Measurements from ENCODE around the gene SMC2.

The SMC2 gene

DNA sequence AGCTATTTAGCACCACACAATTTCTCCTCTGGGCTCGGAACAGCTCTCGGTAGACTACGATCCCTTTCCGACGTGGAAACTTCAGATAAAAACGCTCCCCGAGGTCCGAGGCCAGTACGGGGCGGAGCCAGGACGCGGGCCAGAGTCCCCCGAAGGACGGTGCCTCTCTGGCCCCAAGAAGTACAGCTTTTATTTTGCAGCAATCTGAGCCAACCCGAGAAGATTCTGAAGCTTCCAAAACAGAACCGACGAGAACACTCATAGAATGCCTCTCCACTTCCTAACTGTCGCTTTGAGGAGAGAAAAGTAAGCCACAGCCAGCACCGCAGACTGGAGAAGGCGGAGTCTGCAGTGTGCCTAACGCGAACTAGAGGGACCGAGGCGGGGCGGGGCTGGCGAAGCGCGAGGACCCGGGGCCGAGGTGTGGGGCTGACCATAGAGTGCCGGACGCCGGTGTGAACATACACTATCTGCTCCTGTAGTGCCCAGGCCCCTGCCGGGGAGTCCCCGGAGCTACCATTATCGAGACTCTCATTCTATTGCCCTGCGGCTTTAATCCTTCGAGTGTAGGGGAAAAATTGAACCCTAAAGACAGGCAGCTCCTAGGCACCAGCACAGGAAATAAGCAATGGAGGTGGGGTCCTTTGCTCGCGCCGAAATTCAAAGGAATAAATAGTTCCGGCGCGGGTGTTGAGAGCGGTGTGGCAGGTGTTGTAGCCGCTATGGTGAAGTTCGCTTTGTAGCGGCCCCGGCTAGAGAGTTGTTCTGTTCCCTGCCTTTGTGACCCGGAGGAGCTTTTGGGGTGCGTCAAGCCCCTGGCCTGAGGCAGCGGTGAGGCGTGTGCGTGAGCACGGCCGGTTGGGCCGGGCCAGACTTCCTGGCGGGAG lies at the start of gene SMC2:
TSS of gene SMC2 (plus strand) at position 663 of the 887 bp plus-strand sequence. CDS start 1,076 bp downstream, outside the sequence.
- TF ChIP-seq ZNF274 (IDR thresholded peaks at IDR 0.05; ENCODE audit: low read depth, low read length), result no peak
- peak within 1 kb of the TSS; percentile 81 for H3K4me3 ChIP-seq (ENCODE audit: low read length)

GRCh38 chr9:104068546-104068945 lies 25.6 kb upstream of the SMC2 start:
- no peak for TF ChIP-seq ZNF274 (IDR thresholded peaks at IDR 0.05; ENCODE audit: low read depth, low read length)
- H3K4me3 ChIP-seq (ENCODE audit: low read length), result no peak overlapping the region

GRCh38 chr9:104069288-104069687 lies 24.8 kb upstream of the SMC2 start:
- no peak overlapping the region for H3K4me3 ChIP-seq (ENCODE audit: low read length)
- TF ChIP-seq ZNF274 (IDR thresholded peaks at IDR 0.05; ENCODE audit: low read depth, low read length), result no peak

- no peak for TF ChIP-seq ZNF274 (IDR thresholded peaks at IDR 0.05; ENCODE audit: low read depth, low read length)
- no peak overlapping the region for H3K4me3 ChIP-seq (ENCODE audit: low read length)
Observed at GRCh38 chr9:104071589-104071988, 22.5 kb upstream of the SMC2 start.

DNA sequence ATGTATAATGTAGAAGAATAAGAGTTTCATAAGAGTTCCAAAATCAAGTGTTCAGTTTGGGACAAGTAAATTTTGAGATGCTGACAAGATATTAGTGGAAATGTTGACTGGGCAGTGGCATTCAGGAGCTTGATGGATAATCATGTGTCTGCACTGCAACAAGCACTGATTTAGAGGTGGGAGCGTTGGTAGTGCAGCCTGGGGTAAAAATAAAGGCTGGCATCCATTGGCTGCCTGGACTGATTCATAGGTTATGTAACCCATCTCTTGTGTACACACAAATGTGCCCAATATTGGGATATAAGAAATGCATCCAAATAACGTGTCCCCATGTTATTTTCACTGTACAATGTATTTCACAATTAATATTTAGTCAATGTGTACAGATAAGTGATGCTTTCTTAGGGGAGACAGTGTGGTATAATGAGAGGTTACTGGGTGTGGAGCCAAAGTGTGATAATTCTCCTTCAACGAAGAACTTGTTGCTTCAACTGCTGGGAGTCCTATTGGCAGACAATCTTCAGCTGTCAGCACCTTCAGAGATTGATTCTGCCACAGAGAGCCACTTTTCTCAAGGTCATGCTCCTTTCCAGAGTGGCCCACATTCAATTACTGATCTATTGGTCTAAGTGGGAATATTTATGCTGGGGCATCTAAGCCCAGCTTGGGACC lies 20.9 kb upstream of the SMC2 start:
- no peak for TF ChIP-seq ZNF274 (IDR thresholded peaks at IDR 0.05; ENCODE audit: low read depth, low read length)
- no peak overlapping the region for H3K4me3 ChIP-seq (ENCODE audit: low read length)

- TF ChIP-seq ZNF274 (IDR thresholded peaks at IDR 0.05; ENCODE audit: low read depth, low read length), result no peak
- H3K4me3 ChIP-seq (ENCODE audit: low read length), result no peak overlapping the region
Observed at GRCh38 chr9:104073770-104074133, 20.4 kb upstream of the SMC2 start.

DNA sequence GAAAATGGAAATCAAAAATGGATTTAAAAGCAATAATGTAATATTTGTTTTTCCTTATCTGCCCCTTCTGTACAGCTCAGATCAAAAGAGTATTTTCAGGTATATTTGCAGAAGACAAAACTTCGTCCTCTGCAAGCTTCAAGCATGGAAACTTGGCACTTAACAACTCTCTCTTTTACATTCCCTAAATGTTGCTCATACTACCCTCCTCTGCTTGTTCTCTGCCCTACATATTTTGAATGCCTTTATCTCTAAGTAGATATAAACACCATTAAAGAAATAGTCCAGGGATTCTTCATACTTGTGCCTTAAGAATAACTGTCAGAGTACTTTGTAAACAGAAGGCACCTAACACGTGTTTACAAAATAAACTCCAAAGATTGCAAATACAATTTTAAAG lies 19.2 kb upstream of the SMC2 start:
- H3K4me3 ChIP-seq (ENCODE audit: low read length), result no peak overlapping the region
- TF ChIP-seq ZNF274 (IDR thresholded peaks at IDR 0.05; ENCODE audit: low read depth, low read length), result no peak

GRCh38 chr9:104075801-104076753 lies 18.0 kb upstream of the SMC2 start:
- no peak for TF ChIP-seq ZNF274 (IDR thresholded peaks at IDR 0.05; ENCODE audit: low read depth, low read length)
- no peak overlapping the region for H3K4me3 ChIP-seq (ENCODE audit: low read length)

GRCh38 chr9:104078596-104078995 lies 15.5 kb upstream of the SMC2 start:
- no peak for TF ChIP-seq ZNF274 (IDR thresholded peaks at IDR 0.05; ENCODE audit: low read depth, low read length)
- H3K4me3 ChIP-seq (ENCODE audit: low read length), result no peak overlapping the region

DNA sequence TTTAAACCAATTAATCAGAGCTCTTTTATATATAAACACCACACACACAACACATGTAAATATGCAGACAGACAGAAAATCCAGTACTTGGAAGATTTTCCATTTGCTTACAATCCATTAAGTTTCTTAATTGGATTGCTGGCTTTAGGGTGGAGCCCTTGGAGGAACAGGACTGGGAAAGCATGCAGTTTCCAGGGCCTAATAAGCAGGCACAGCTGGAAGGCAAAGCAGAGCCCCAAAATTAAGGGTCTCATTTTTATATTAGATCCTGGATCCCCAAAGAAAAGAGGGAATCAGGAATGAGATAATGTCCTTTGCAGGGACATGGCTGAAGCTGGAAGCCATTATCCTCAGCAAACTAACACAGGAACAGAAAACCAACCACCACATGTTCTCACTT lies 13.1 kb upstream of the SMC2 start:
- no peak for TF ChIP-seq ZNF274 (IDR thresholded peaks at IDR 0.05; ENCODE audit: low read depth, low read length)
- H3K4me3 ChIP-seq (ENCODE audit: low read length), result no peak overlapping the region

- TF ChIP-seq ZNF274 (IDR thresholded peaks at IDR 0.05; ENCODE audit: low read depth, low read length), result no peak
- H3K4me3 ChIP-seq (ENCODE audit: low read length), result no peak overlapping the region
Observed at GRCh38 chr9:104082168-104082567, 11.9 kb upstream of the SMC2 start.

DNA sequence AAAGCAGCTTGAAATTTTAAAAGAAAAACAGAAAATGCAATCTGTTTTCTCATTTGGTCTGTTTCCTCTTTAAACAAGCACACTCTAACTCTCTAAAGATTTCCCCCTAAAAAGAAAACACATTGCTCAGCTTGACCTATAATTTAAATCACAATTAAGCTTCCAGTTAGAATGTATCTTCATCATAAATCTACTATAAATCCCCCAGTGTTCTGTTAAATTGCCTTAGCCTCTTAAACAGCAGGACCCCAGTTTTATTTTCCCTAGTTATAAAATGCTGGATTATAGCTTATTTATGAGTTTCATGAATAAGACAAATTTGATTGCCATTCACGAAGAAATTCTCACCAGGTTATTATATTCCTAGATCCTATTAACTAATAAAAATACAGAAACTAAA lies 8.6 kb upstream of the SMC2 start:
- TF ChIP-seq ZNF274 (IDR thresholded peaks at IDR 0.05; ENCODE audit: low read depth, low read length), result no peak
- H3K4me3 ChIP-seq (ENCODE audit: low read length), result no peak overlapping the region

DNA sequence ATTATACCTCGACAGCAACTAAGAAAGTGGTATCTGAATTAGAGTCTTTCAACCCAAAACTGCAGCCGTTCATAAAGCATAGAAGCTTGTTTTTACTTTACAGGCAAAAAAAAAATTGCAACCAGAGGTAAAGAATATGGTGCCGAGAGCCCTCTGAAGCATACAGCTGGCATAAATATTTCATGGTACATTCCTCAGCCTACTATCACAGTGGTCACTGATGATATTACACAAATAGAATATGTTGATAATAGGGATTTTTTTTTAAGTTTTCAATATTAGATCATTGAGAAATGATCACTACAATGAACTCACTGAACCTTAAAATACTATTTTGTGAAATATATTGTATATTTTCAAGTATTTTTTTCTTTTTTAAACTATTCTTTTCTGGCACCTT lies 6.2 kb upstream of the SMC2 start:
- TF ChIP-seq ZNF274 (IDR thresholded peaks at IDR 0.05; ENCODE audit: low read depth, low read length), result no peak
- no peak overlapping the region for H3K4me3 ChIP-seq (ENCODE audit: low read length)

DNA sequence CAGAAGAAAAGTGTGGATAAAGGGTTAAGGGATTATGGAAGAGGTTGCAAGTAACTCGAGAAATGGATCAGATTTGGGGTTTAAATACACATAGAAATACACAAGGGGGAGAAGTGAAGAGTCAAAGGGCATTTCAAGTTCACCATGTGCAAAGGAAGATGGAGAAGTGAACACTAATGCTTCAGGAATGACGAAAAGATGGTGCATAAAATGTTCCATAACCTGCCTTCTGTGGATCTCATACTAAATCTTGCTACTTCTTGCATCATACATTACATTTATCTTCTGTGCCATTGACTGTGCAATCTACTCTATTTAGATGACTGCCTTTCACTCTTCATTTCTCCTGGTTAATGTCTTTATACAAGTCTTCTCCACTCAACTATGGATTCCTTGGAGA lies 5.7 kb upstream of the SMC2 start:
- no peak for TF ChIP-seq ZNF274 (IDR thresholded peaks at IDR 0.05; ENCODE audit: low read depth, low read length)
- no peak overlapping the region for H3K4me3 ChIP-seq (ENCODE audit: low read length)
